GM19043 (cell line): Measurements from ENCODE around the gene PRKN.

Source experiments
- ATAC-seq: cut with Tn5 transposase; IDR thresholded peaks from one replicate; pipeline ENCODE4 v1.9.1; 2021; ENCODE audit warnings: low read depth; ENCODE audit not compliant: unreplicated experiment

The PRKN gene

DNA sequence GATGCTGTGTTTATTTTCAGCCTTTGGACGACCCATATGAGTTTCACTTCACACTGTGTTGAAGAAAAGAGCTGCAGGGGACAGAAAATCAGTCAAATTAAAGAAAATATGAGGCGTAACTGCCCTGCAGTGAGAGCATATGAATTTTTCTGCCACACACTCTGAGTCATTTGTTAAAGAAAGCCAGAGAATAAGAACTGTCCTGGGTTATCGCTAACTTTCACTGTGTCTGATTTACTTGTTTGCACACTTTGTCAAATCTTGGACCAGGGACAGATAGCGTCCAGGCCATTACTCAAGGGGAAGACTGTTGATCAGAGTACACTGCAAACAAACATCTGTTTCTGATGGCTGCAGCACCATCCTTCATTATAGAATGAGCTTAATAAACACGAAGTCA is 1326.9 kb downstream of the PRKN start:
- ATAC-seq: no peak

DNA sequence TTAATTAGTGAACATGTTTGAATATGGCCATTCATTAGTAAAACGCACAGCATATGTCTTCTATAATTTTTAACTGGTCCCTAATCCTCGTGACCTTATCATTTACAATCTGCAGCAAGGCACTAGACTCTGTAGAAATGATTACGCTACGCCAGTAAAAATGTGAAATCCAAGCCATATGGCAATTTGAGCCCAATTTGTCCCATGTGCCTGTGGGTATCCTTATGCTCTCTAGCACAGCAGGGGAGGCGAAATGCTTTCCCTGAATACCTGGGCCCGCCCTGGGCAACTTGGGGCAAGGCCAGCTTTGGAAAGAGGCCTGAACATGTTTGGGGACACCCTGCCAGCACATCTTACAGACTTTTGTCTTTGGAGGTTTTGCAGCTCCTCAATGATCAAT is 1331.0 kb downstream of the PRKN start:
- no peak for ATAC-seq

DNA sequence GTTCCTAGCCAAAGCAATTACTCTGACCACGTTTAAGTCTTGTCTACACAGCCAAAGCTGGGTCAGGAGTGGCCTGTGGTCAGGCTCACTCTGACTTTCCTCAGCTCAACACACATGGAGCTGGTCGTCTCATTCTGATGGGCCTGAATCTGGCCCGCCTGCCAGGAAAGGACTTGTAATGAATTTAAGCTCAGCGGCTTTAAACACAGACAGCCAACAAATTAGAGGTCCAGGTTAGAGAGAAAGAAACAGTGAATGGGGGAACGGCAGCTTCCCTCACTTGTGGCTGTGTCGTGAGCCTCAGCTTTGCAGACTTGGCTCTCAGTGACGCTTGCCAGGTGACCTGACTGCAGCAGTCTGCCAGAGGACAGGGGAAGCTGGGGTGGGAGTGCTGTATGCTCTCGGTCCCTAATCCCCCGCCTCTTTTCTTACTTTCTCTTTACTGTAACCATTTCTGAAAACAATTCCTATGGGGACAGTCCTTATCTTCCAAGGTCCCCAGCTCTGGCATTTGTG is 1331.8 kb downstream of the PRKN start:
- no peak for ATAC-seq

DNA sequence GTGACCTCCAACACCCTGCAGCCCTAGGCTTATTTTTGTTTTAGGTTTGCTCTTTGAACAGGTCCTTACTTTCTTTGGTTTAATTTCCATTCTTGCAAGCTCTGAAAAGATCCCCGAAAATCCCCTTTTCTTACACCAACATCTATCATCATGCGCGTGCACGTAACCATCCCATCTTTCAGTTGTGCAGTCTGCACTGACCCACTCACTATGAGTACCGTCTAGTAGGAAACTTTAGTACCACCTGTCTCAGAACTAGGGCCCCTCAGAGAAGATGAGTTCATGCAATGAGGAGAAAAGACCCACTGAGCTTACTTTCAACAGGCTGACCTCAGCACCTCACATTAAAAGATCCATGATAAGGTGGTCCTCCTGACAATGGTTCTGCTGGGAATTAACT is 1333.1 kb downstream of the PRKN start:
- no peak for ATAC-seq

DNA sequence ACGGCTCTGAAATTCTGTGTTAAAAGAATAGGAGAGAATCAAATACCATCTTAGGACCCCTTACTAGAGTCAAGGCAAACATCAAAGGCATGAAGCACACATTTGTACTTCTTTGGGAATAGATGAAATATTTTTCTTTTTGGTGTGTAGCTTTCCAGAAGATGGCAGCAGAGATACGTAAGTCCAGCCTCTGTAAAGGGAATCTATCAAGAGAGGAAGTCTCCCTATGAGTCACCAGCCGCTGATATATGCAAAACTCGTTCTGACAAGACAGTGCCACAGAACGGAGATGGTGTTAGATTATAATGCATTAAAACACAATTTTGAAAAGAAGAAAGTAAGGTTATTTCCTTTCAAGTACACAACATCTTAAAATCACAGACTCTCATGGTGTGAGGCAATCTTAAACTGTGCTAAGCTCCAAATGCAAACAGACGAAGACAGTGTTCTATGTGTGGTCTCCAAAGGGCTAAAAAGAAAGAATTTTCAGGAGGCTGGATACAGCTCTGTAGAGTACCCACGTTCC is 1333.7 kb downstream of the PRKN start:
- peak; percentile 100 for ATAC-seq

DNA sequence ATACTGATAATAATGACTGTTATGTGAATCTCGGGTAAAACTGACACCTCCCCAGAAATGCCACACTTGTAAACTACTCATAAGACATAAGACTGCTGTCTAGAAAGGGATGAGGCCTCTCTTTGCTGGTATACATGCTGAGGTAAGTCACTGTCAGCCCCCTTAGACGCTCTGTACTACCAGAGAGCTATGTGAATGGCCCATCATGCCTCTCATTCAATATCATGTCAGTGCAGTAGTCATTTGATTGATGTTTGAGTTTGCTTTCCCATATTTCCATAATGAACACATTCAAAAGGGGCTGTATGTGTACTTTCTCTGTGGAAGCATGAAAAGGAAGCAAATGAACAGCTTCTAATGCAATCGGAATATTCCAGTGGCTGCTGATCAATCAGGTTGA is 1334.3 kb downstream of the PRKN start:
- ATAC-seq: no peak

DNA sequence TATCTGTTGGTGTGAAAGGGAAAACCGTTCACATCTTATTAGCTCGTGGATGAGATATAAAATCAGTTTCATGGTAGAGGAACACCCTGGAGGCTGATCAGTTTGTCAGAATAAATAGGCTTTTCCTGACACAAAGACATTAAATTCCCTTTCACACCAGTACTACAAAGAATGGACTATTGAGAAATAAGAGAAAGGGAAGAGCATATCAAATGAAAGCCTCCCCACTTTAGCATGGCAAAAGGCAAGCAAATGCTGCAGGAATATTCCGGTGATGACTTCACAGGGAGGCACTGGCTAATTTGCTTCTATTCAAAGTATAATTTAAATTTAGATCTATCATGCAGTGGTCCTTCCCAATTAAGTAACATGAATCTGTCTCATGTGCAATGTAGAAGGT is 1337.8 kb downstream of the PRKN start:
- ATAC-seq: no peak

DNA sequence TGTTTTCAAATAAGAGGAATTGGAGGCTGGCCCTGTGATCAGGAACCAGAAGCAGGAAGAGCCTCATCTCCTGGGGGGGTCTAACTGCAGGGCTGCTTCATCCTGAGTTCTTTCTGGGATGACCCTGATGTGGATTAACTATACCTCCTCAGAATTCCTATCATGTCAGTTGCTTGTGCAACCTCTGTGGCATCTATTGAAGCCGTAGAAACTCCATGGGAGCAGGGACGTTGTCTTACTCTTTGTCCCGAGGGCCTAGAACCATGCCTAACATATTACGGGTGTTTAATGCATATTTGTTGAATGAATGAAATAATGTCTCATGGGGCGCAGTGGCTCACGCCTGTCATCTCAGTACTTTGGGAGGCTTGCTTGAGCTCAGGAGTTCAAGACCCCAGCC is 1343.6 kb downstream of the PRKN start:
- no peak for ATAC-seq

GRCh38 chr6:161379834-161380582 is 1347.6 kb downstream of the PRKN start:
- ATAC-seq: no peak

DNA sequence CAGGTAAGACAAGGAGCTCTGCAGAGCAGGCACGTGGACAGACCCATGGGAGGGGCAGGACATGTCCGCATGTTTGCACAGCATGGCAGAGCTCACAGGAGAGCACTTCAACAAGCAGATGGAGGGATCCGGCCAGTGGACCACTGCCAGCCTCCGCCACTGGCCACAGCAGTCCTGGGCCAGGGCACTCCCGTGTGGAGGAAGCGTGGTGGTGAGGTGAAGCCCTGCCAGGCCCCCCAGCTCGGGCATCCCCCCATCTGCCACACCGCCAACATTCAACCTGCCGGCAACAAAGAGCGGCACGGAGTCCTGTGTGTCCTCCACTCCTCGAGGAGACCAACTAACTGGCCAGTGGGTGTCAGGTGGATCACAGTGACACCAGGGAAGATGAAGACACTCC is 1349.5 kb downstream of the PRKN start:
- ATAC-seq: no peak

DNA sequence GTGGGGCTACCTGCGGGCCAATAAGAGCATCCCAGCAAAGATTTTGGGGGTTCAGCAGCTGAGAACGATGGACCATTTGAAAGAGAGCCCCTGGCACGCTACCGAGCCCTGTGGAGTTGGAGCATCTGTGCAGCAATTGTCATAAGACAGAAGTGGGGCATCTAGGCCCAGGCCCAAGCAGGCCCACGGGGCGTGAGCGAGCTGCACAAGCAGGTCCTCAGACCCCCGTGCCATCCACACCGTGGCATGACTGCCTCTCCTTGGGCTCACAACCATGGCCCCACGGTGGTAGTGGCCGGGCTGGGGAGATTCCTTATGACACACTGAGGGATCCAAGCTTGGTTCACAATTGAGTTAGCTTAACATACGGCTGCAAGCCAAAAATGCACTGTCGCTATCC is 1350.5 kb downstream of the PRKN start:
- ATAC-seq: no peak

DNA sequence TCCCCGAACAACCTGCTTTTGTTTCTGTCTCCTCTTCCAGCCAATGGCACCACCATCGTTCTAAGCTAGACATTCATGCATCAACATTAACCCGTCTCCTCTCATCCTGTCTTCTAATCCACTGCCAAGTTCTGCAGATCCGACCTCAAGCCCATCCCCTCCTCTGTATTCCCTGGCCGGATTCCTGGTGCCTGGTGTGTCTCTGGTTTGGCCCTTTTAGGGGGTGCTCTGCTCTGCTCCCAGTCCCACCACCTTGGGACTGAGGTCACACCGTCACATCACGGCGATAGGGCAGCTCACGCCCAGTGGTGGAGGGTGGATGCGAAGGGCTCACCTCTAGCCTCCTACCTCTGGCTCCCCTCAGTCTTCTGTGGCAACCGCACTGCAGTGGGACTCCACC is 1351.2 kb downstream of the PRKN start:
- ATAC-seq: no peak

DNA sequence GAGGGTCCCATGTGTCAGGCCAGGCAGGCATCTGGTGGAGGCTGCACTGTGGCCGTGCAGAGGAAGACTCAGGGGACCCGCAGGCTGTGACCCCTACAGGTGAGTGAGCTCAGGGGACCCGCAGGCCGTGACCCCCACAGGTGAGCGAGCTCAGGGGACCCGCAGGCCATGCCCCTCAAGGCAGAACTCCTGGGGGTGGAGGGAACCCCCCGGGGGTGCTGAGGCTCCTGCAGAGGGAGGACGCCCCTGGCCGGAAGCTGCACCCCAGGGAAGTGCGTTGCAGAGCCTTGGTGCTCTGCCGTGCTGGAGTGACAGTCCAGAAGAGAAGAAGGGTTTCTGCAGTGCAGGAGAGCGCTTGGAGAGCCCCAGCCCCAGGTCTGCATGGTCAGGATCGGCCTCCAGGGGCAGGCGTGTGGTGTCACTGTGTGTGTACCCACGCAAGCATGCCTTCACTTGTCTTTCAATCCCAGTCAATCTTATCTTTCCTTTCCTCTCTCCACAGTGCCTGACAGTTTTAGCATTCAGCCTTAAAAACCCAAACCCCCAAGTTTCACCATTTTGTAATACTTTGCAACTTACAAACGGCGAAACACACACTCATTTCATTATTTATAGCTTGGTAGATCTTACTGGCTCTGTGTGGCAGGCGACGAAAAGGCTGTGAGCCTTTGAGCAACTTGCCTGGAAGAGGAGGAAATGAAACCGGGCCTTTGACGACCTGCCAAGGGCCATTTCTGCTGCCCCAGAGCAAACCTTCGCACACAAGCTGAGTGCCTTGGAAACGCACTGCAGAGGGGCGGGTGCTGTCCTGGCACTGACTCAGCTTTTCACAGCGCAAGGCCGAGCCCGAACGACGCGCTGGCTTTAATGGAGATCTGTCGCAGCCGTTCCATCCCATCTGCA is 1352.3 kb downstream of the PRKN start:
- ATAC-seq: no peak

- ATAC-seq: no peak
These were observed 1353.6 kb downstream of the PRKN start for GRCh38 chr6:161373905-161374451.

DNA sequence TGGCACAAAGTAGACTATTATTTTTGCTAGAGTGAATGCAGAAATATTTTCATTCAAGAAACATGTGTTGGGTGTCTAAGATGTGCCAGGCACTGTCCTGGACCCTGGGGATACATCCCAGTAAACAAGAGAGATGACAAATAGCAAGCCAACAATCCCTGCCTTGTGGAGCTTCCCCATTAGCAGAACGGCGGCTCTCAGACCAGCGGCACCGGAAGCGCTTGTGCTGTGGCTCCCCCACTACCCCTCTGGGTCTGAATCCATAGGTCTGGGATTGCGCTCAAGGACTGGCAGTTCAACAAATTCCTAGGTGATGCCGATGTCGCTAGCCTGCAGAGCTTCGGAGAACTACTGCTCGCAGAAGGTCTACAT is 1355.2 kb downstream of the PRKN start:
- no peak for ATAC-seq

GRCh38 chr6:161370880-161371279 is 1356.7 kb downstream of the PRKN start:
- ATAC-seq: peak; percentile 80

- ATAC-seq: no peak
These were observed 1358.2 kb downstream of the PRKN start for GRCh38 chr6:161369339-161369738.

DNA sequence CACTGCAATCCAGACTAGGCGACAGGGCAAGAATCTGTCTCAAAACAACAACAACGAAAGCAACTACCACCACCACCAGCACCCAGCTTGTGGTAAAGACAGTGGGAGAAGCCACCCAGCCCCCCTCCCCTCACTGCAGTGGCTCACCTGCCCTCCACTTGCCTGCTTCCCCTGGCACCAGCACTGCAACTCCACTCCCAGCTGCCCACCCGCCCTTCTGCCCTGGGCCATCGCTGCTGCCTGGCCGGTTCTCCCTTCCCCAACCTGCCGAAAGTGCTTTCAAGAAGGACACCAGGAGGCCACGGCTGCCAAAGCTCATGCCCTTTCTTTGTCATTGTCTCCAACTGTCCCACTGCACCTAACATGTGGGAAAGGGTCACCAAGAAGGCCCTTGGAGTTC is 1359.1 kb downstream of the PRKN start:
- no peak for ATAC-seq

- no peak for ATAC-seq
These were observed 1360.1 kb downstream of the PRKN start for GRCh38 chr6:161367472-161367871.

- no peak for ATAC-seq
These were observed 1361.2 kb downstream of the PRKN start for GRCh38 chr6:161366301-161366923.

DNA sequence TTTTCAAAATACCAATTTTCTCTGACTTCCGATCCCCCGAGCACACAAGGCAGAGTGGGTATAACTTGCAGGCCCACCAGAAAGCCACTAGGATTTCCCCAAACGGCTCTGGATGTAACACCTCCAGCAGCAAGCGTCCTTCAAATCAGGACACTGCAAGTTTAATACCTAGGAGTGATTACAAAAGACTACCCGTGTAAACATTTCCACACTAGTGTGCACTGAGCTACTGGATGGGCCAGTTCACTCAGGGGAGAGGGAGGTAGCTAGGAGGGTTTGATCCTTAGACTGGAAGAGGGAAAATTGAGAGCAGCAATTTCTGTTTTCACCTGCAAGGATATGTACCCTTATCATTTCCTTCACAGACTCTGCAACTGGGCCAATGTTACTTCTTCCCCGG is 1361.9 kb downstream of the PRKN start:
- ATAC-seq: no peak
